Right cardiac atrium (tissue), 5 donors: ENCODE measurements around the gene EEF1G. TPM values are rescaled to one million over a fixed set of nuclear protein-coding genes. Genes with fewer than 3 reads are reported as not detected.
"Not testable (repeated sequence)": the region's sequence is repeated elsewhere in the genome, so short reads cannot be mapped to it uniquely, and the experiment has no call there.

Experiments used
- ATAC-seq, 2 donors: fragments of 200-7000 bp; cut with Tn5 transposase; one replicate each; pipeline versions ENCODE4 v1.8.0 to v1.9.1; 2020; ENCODE audit warnings: moderate library complexity in 2 of 2, mild to moderate bottlenecking in 1 of 2
- DNase-seq, 3 donors: peaks; one replicate each; pipeline ENCODE4 v3.0.0-alpha.2; 2020
- H3K27ac ChIP-seq: one replicate; pipeline ENCODE4 v1.5.1; 2013; ENCODE audit warnings: mild to moderate bottlenecking, low read length, control low read depth, moderate library complexity
- H3K27me3 ChIP-seq: one replicate; pipeline ENCODE4 v1.6.1; 2013; ENCODE audit not compliant: control insufficient read depth, insufficient read depth
- H3K4me1 ChIP-seq: one replicate; pipeline ENCODE4 v1.6.1; 2013; ENCODE audit warnings: low read length; ENCODE audit not compliant: control insufficient read depth, insufficient read depth
- H3K4me3 ChIP-seq: one replicate; pipeline ENCODE4 v1.5.1; 2013; ENCODE audit warnings: low read length, control low read depth
- H3K9me3 ChIP-seq: one replicate; pipeline ENCODE4 v1.6.1; 2013; ENCODE audit warnings: low read length; ENCODE audit not compliant: control insufficient read depth
- WGBS: extraction: QIAGEN DNeasy Blood & Tissue Kit; methylation state at CpG from one replicate; pipeline ENCODE4 v1.1.7; 2013; 5-methylcytosine and 5-hydroxymethylcytosine counted together
- intact Hi-C, 4 donors: fragments of 100-400 bp; cut with DNase I; formaldehyde crosslinking; loops; one replicate each; pipeline versions ENCODE4 v1.11.0 to v1.14.0; 2022 to 2023
- polyA plus RNA-seq: library from polyadenylated mRNA; stranded (reverse); fragments of 200-250 nt; gene quantifications from one replicate; pipeline ENCODE4 v1.2.3, GENCODE V29; 2013
- total RNA-seq, 4 donors: library from RNA; stranded (reverse); fragmentation: NEBNext Ultra II Directional; extraction: Animal tissue kit (Norgen Biotek cat#: 25700); gene quantifications; one replicate each; pipeline ENCODE4 v1.2.1, GENCODE V29; 2021
- donor health status: healthy with polysubstance abuse.
- donor health status: DM: no; HTN: yes; CAD: no.
- donor health status: DM: no; HTN: no; CAD: no.
- donor health status: DM: no; HTN: yes; CAD: no; lungs with severe emphysema.
- donor health status: DM: yes; HTN: yes; CAD: no.

The EEF1G gene
- total and polyA plus RNA-seq, 5 donors = 770 to 1,060 (median 889) TPM

- peak in 1 of 3 donors; percentile 49 for DNase-seq
- ATAC-seq = no peak
- 68% methylated on average over 14 of the region's 14 CpGs for WGBS
- Histone ChIP-seq H3K27ac (peak overlapping the region; percentile 80), H3K9me3 (no peaks in the 10 kb centered on the region), H3K4me1 (peaks cover 2% of the 10 kb centered on the region), H3K27me3 (no peaks in the 10 kb centered on the region), H3K4me3 (no peak overlapping the region)
- intact Hi-C loops = no loop called here
Measured at GRCh38 chr11:62575837-62576236, 2.1 kb upstream of the EEF1G start.

DNA sequence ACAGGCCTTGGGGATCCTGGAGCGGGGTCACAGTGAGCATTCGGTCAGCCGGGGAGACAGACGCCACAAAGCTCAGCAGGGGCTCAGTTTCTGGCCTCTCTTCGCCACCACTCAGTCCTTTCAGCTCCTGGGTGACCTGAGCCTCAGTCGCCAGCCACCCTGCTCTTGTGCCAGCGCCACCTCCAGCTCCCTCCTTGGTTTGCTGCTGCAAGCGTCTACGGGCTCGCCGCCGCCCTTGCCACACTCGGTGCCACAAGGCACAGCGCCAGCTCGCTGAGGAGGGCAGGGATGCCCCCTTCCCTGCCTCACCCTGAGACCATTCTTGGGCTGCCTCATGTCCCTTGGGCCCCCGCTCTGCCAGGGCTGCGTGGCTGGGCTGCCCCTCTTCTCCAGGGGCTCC, 1.5 kb upstream of the EEF1G start:
- Histone ChIP-seq H3K4me3 (no peak overlapping the region), H3K27me3 (no peaks in the 10 kb centered on the region), H3K4me1 (peaks cover 2% of the 10 kb centered on the region), H3K27ac (peak overlapping the region; percentile 41), H3K9me3 (no peaks in the 10 kb centered on the region)
- intact Hi-C loops = no loop called here
- peak in 1 of 3 donors; percentile 76 for DNase-seq
- 42% methylated on average over 17 of the region's 17 CpGs for WGBS
- no peak for ATAC-seq

DNA sequence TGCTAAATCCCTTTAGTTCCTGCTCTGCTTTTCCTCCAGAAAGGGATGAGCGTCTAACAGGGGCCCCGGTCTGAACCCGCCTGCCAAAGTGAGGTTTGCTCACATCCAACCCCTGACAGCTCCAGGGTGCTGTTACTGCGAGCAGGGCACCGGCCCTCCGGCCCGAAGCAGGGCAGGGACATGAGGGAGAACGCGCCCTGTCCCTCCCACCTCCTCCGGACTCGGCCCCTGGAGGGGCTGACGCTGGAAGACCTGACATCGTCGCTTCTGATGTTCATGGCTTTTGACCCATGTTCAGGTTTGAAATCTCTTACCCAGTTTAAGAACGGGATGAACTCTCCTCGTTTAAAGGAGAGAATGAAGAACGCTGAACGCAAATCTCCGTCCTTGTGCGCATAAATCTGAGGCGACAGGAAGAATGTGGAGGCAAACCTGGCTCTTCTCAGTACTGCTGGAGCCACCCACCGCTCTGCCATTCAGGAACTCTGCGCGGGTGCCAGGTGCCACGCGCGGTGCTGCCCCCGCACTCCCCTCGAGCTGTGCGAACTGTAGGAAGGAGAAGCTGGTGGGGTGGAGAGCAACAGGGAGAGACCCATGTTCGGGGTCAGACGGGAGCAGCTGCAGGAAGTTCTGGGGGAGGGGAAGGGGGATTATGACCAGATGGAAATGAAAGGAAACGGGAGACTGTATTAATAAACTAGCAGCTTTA, 826 bp upstream of the EEF1G start:
- Histone ChIP-seq H3K27ac (peak overlapping the region; percentile 71), H3K9me3 (no peaks in the 10 kb centered on the region), H3K4me1 (peaks cover 2% of the 10 kb centered on the region), H3K4me3 (peak overlapping the region; percentile 50), H3K27me3 (no peaks in the 10 kb centered on the region)
- WGBS = 1% methylated on average over 33 of the region's 33 CpGs
- DNase-seq (peak; percentile 59 to 78 (median 76)), ATAC-seq (peak; percentile 14 to 28)
- intact Hi-C loops = no loop called here

DNA sequence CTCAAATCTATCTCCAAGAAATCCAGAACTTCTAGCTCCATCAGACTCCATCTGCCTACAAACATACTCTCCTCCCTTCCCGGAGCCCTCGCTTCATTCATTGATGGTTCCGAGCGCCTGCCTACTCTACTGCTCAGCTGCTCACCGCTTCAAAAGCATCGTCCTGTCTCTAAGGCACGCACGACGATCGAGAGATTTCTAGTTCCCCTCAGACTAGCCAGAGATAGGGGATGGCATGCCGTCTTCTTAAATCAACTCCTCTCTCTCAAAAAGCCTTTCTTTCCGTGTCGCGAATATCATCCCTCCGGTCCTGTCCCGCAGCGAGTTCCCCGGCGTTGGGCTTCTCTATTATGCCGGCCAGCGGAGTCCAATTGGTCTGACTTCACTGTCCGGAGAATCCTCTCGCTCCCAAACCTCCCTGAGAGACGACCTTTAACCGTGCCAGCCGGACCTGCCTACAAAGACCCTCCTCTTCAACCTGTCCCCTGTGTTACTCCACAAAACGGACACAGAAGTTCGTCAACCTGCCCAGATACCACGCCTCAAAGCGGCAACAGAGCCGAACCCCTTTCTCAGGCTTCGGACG, 592 bp downstream of the EEF1G start:
- intact Hi-C loops = no loop called here
- Histone ChIP-seq H3K9me3 (no peaks in the 10 kb centered on the region), H3K4me3 (peak overlapping the region; percentile 86), H3K4me1 (peaks cover 2% of the 10 kb centered on the region), H3K27ac (peak overlapping the region; percentile 75), H3K27me3 (no peaks in the 10 kb centered on the region)
- under 1% methylated on average over 33 of the region's 33 CpGs for WGBS
- ATAC-seq (no peak), DNase-seq (no peak)

DNA sequence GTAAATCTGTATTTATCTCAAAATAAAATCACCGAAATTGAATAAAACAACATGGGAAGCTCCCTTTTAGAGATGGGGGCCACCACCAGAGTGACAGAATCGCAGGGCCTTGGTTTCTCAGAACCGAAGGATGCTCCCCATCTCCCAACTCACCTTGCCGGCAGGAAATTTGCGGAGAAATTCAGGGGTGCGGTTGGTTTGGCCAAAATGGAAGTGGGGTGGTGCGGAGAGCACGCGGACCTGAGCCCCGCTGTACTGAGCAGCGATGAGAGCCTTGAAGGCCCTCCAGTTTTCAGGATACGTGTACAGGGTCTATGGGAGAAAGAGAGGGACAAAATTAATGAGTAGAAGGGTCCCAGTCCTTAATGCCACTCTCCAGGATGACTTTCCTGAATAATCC, 1.3 kb downstream of the EEF1G start:
- Histone ChIP-seq H3K4me3 (peak overlapping the region; percentile 86), H3K27ac (no peak overlapping the region), H3K9me3 (no peaks in the 10 kb centered on the region), H3K27me3 (no peaks in the 10 kb centered on the region), H3K4me1 (peaks cover 2% of the 10 kb centered on the region)
- DNase-seq (no peak), ATAC-seq (no peak)
- intact Hi-C loops = no loop called here
- 70% methylated on average over 12 of the region's 12 CpGs for WGBS

- H3K4me1 ChIP-seq, intact Hi-C loops, H3K27me3 ChIP-seq, DNase-seq, ATAC-seq, H3K9me3 ChIP-seq, H3K27ac ChIP-seq, H3K4me3 ChIP-seq: not testable (repeated sequence)
- 86% methylated on average over 5 of the region's 5 CpGs for WGBS
Measured at GRCh38 chr11:62571493-62571892, 2.2 kb downstream of the EEF1G start.

DNA sequence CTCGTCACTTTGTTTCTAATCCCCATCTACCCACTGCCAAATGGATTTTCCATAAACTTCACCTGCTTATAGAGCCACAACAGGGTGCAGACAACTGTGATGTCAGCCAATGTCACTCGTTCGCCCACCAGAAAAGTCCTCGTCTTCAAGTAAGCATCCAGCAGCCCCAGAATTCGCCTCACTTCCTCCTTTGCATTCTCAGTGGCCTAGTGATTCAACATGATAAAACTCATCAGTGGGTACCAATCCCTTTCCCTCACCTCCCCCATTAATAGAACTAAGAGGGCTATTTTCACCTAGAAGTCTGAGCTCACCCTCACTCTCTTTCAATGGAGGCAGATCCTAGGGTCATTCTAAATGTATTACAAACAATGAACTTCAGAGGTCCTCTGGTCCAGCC, 2.8 kb downstream of the EEF1G start:
- H3K4me3 ChIP-seq, H3K27ac ChIP-seq, H3K4me1 ChIP-seq, ATAC-seq, DNase-seq, H3K9me3 ChIP-seq, intact Hi-C loops, H3K27me3 ChIP-seq: not testable (repeated sequence)
- WGBS = 94% methylated on average over 5 of the region's 5 CpGs

DNA sequence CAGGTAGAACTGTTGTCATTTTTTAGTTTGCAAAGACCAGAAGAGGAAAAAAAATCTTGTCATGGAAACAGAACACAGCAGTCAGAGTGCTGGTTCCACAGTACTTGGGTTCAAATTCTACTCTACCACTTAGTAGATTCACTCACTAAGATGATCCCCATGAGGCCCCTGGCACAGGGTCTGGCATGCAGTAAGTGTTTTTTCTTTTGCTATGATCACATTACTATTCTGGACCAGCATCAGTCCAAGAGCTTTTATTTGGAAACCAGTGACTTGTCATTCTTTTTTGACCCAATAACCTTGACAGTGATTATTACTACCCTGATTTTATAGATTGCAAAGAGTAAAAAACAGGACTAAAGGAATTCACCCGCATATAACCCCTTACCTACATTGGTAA, 4.1 kb downstream of the EEF1G start:
- H3K27me3 ChIP-seq = no peaks in the 10 kb centered on the region
- no peaks in the 10 kb centered on the region for H3K4me1 ChIP-seq
- WGBS = 78% methylated on average over 1 of the region's 1 CpG
- ATAC-seq (no peak), DNase-seq (no peak)
- H3K4me3 ChIP-seq = no peak overlapping the region
- intact Hi-C loops = loop anchor here in 1 of 4 donors (10.0 kb wide), 1 partner anchor 75 kb away; no protein-coding TSS in a partner anchor
- H3K9me3 ChIP-seq = no peaks in the 10 kb centered on the region
- no peak overlapping the region for H3K27ac ChIP-seq

DNA sequence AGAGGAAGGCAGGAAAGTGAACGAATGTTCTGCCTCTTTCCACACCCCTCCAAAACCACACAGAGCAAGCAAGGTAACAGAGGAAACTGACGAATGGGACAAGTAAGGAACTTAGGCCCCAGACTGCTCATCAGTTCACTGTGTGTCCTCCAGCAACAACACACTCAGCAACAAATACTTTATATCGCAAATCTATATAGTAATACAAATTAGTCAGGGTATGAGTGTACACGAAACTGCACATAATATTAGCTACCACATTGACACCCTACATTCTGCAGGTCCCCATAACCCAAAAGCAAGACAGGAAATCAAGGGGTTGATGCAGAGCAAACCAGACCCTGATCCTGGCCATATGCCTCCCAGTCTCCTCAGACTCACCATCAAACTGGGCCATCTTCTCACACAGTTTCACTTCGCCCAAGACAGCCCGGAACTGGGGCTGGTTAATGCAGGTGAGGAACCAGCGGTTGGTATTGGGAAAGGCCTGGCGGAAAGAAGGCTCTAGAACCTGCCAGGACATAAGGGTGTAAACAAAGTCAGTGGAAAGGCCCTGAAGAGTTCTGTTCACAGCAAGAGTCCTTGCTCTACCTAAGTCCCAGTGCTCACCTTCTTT, 6.6 kb downstream of the EEF1G start:
- DNase-seq (no peak), ATAC-seq (no peak)
- H3K4me1 ChIP-seq = no peaks in the 10 kb centered on the region
- 82% methylated on average over 8 of the region's 8 CpGs for WGBS
- H3K27ac ChIP-seq = no peak overlapping the region
- H3K27me3 ChIP-seq = no peaks in the 10 kb centered on the region
- no peak overlapping the region for H3K4me3 ChIP-seq
- intact Hi-C loops = loop anchor here in 1 of 4 donors (10.0 kb wide), 1 partner anchor 72 kb away; no protein-coding TSS in a partner anchor
- no peaks in the 10 kb centered on the region for H3K9me3 ChIP-seq

GRCh38 chr11:62566247-62566646, 7.4 kb downstream of the EEF1G start:
- Histone ChIP-seq H3K9me3 (no peaks in the 10 kb centered on the region), H3K4me3 (no peak overlapping the region), H3K27me3 (no peaks in the 10 kb centered on the region), H3K27ac (no peak overlapping the region), H3K4me1 (no peaks in the 10 kb centered on the region)
- 89% methylated on average over 8 of the region's 8 CpGs for WGBS
- intact Hi-C loops = loop anchor here in 1 of 4 donors (10.0 kb wide), 1 partner anchor 71 kb away; no protein-coding TSS in a partner anchor
- DNase-seq (no peak), ATAC-seq (no peak)

- H3K27me3 ChIP-seq = no peaks in the 10 kb centered on the region
- H3K27ac ChIP-seq = no peak overlapping the region
- no peaks in the 10 kb centered on the region for H3K4me1 ChIP-seq
- no peak overlapping the region for H3K4me3 ChIP-seq
- intact Hi-C loops = loop anchor here in 1 of 4 donors (10.0 kb wide), 1 partner anchor 70 kb away; no protein-coding TSS in a partner anchor
- no peaks in the 10 kb centered on the region for H3K9me3 ChIP-seq
- ATAC-seq (no peak), DNase-seq (no peak)
- 68% methylated on average over 5 of the region's 5 CpGs for WGBS
Measured at GRCh38 chr11:62565100-62565802, 8.4 kb downstream of the EEF1G start.
